Loucy (cell line): ENCODE results near the gene DHDH.
"Not testable (repeated sequence)": the region's sequence is repeated elsewhere in the genome, so short reads cannot be mapped to it uniquely, and the experiment has no call there.

Source experiments
- H2AFZ ChIP-seq: fragments of 200-600 bp; sonication (generic); 2 replicates; pipeline ENCODE4 v1.6.0; 2016; ENCODE audit warnings: antibody characterized with exemption, mild to moderate bottlenecking, low read length, moderate library complexity
- H3F3A ChIP-seq: fragments of 200-600 bp; 2 replicates; pipeline ENCODE4 v1.6.0; 2016; ENCODE audit warnings: antibody characterized with exemption, low read depth, mild to moderate bottlenecking
- H3K27me3 ChIP-seq: fragments of 200-600 bp; sonication (generic); 2 replicates; pipeline ENCODE4 v1.6.1; 2014; ENCODE audit warnings: low read length, mild to moderate bottlenecking; ENCODE audit not compliant: insufficient read depth, poor library complexity, severe bottlenecking
- H3K36me3 ChIP-seq: fragments of 200-600 bp; sonication (generic); 2 replicates; pipeline ENCODE4 v1.6.1; 2016; ENCODE audit warnings: low read length; ENCODE audit not compliant: insufficient read depth
- H3K4me1 ChIP-seq: fragments of 200-600 bp; sonication (generic); 2 replicates; pipeline ENCODE4 v1.5.1; 2014; ENCODE audit warnings: low read length, mild to moderate bottlenecking; ENCODE audit not compliant: insufficient read depth, poor library complexity, severe bottlenecking
- H3K4me2 ChIP-seq: fragments of 200-600 bp; sonication (generic); 2 replicates; pipeline ENCODE4 v1.6.0; 2014; ENCODE audit warnings: antibody characterized with exemption, low read length, low read depth, mild to moderate bottlenecking; ENCODE audit not compliant: poor library complexity, severe bottlenecking
- H3K4me3 ChIP-seq: fragments of 200-600 bp; sonication (generic); 2 replicates; pipeline ENCODE4 v1.5.1; 2014; ENCODE audit warnings: low read length, mild to moderate bottlenecking, mixed read lengths; ENCODE audit not compliant: poor library complexity, severe bottlenecking
- H3K79me2 ChIP-seq: fragments of 200-600 bp; sonication (generic); 2 replicates; pipeline ENCODE4 v1.6.1; 2014; ENCODE audit warnings: low read length; ENCODE audit not compliant: insufficient read depth
- H3K9ac ChIP-seq: fragments of 200-600 bp; sonication (generic); 2 replicates; pipeline ENCODE4 v1.6.0; 2014; ENCODE audit warnings: mild to moderate bottlenecking, low read depth, low read length, moderate library complexity; ENCODE audit not compliant: poor library complexity, severe bottlenecking
- H3K9me2 ChIP-seq: fragments of 200-600 bp; sonication (generic); replicated peaks from 2 replicates; pipeline ENCODE4 v1.6.1; 2016; ENCODE audit warnings: low read depth, low read length, mixed read lengths
- H3K9me3 ChIP-seq: fragments of 200-600 bp; sonication (generic); 2 replicates; pipeline ENCODE4 v1.6.1; 2014; ENCODE audit warnings: mild to moderate bottlenecking, antibody characterized with exemption, low read length, low read depth; ENCODE audit not compliant: insufficient read depth
- H4K20me1 ChIP-seq: fragments of 200-600 bp; sonication (generic); 2 replicates; pipeline ENCODE4 v1.6.0; 2014; ENCODE audit warnings: antibody characterized with exemption, low read length, mild to moderate bottlenecking; ENCODE audit not compliant: insufficient read depth, poor library complexity, severe bottlenecking
- CTCF ChIP-seq: fragments of 200-600 bp; sonication (generic); conservative IDR thresholded peaks from 2 replicates; pipeline ENCODE4 v1.5.1; 2014; ENCODE audit warnings: mild to moderate bottlenecking, antibody characterized with exemption, low read length
- EZH2phosphoT487 ChIP-seq: fragments of 200-600 bp; IDR thresholded peaks from 2 replicates; pipeline ENCODE4 v1.6.1; 2018; ENCODE audit warnings: antibody characterized with exemption, mild to moderate bottlenecking, moderate library complexity, borderline replicate concordance

Gene DHDH

GRCh38 chr19:48918071-48918470 is 15.4 kb upstream of the DHDH start:
- Histone ChIP-seq H3K4me2 (no peak overlapping the region), H3K36me3 (peaks cover 10% of the 10 kb centered on the region; the same call in 1 of the 2 replicates), H3K9ac (no peak overlapping the region), H3K4me3 (no peak overlapping the region), H2AFZ (no peak overlapping the region), H3K27me3 (no peaks in the 10 kb centered on the region), H3K9me3 (no peaks in the 10 kb centered on the region), H3K9me2 (no peaks in the 10 kb centered on the region), H3K4me1 (no peaks in the 10 kb centered on the region), H3K79me2 (no peaks in the 10 kb centered on the region), H3F3A (no peaks in the 10 kb centered on the region), H4K20me1 (no peaks in the 10 kb centered on the region)
- TF ChIP-seq CTCF (no peak), EZH2phosphoT487 (no peak)

GRCh38 chr19:48918801-48919247 is 14.7 kb upstream of the DHDH start:
- Histone ChIP-seq H3K9me2 (no peaks in the 10 kb centered on the region), H3K4me3 (no peak overlapping the region), H3F3A (no peaks in the 10 kb centered on the region), H3K79me2 (no peaks in the 10 kb centered on the region), H3K4me2 (no peak overlapping the region), H3K4me1 (no peaks in the 10 kb centered on the region), H3K36me3 (peaks cover 5% of the 10 kb centered on the region; the same call in 1 of the 2 replicates), H2AFZ (no peak overlapping the region), H3K27me3 (no peaks in the 10 kb centered on the region), H3K9ac (no peak overlapping the region), H4K20me1 (no peaks in the 10 kb centered on the region), H3K9me3 (no peaks in the 10 kb centered on the region)
- TF ChIP-seq CTCF (no peak), EZH2phosphoT487 (no peak)

GRCh38 chr19:48919271-48919670 is 14.2 kb upstream of the DHDH start:
- not testable (repeated sequence) for H3K9ac ChIP-seq

GRCh38 chr19:48920949-48921348 is 12.6 kb upstream of the DHDH start:
- Histone ChIP-seq H3K36me3 (no peaks in the 10 kb centered on the region), H3K9me2 (no peaks in the 10 kb centered on the region), H3K4me1 (no peaks in the 10 kb centered on the region), H3K4me2 (no peak overlapping the region), H2AFZ (no peak overlapping the region), H3K4me3 (no peak overlapping the region), H3K9me3 (no peaks in the 10 kb centered on the region), H4K20me1 (no peaks in the 10 kb centered on the region), H3K27me3 (no peaks in the 10 kb centered on the region), H3K9ac (no peak overlapping the region), H3F3A (no peaks in the 10 kb centered on the region), H3K79me2 (no peaks in the 10 kb centered on the region)
- TF ChIP-seq CTCF: no peak
- no peak for TF ChIP-seq EZH2phosphoT487

More at GRCh38 chr19:48919271-48919670, 14.2 kb upstream of the DHDH start:
- not testable (repeated sequence) for H3K9me3 ChIP-seq, H3K9me2 ChIP-seq, H3K4me2 ChIP-seq, H3K36me3 ChIP-seq, H3K79me2 ChIP-seq, H3K4me1 ChIP-seq, H3K4me3 ChIP-seq, H4K20me1 ChIP-seq, H3K27me3 ChIP-seq, H3F3A ChIP-seq, H2AFZ ChIP-seq
